Tibial nerve (tissue), 4 donors: ENCODE data around the gene ANO8. TPM values are rescaled to one million over a fixed set of nuclear protein-coding genes. Genes with fewer than 3 reads are reported as not detected.
A peak's percentile ranks its signal among the peaks of the same experiment; 100 is the strongest.
"Not testable (repeated sequence)": the region's sequence is repeated elsewhere in the genome, so short reads cannot be mapped to it uniquely, and the experiment has no call there.

Experiments
- DNase-seq, 2 donors: peaks; one replicate each; pipeline ENCODE4 v3.0.0-alpha.2; 2019; ENCODE audit warnings: low spot score in 2 of 2
- H3K27ac ChIP-seq, 4 donors: fragments of 200-600 bp; sonication (generic) in 3 of 4; one replicate each; pipeline ENCODE4 v1.5.1; 2017 to 2019; ENCODE audit warnings: mild to moderate bottlenecking in 1 of 4
- H3K27me3 ChIP-seq, 2 donors: fragments of 200-600 bp; sonication (generic) in 1 of 2; one replicate each; pipeline versions ENCODE4 v1.5.1 to v1.6.0; 2017 to 2019
- H3K36me3 ChIP-seq, 3 donors: fragments of 200-600 bp; sonication (generic); one replicate each; pipeline ENCODE4 v1.5.1; 2018 to 2019
- H3K4me1 ChIP-seq, 4 donors: fragments of 200-600 bp; sonication (generic) in 3 of 4; one replicate each; pipeline ENCODE4 v1.5.1; 2017 to 2019
- H3K4me3 ChIP-seq, 4 donors: fragments of 200-600 bp; sonication (generic) in 3 of 4; one replicate each; pipeline ENCODE4 v1.5.1; 2017 to 2019; ENCODE audit warnings: mild to moderate bottlenecking in 1 of 4, moderate library complexity in 1 of 4
- H3K9me3 ChIP-seq, 4 donors: fragments of 200-600 bp; sonication (generic) in 3 of 4; one replicate each; pipeline ENCODE4 v1.5.1; 2017 to 2019
- CTCF ChIP-seq, 5 experiments: fragments of 200-600 bp in 3 of 5; fragments of 450-650 bp in 2 of 5; sonication (generic) in 3 of 5; IDR thresholded peaks; one replicate each; pipeline ENCODE4 v1.5.1; 2016 to 2019; ENCODE audit warnings: antibody characterized with exemption in 5 of 5, mild to moderate bottlenecking in 3 of 5, moderate library complexity in 2 of 5
- EP300 ChIP-seq, 2 donors: sonication (generic); formaldehyde crosslinking; IDR thresholded peaks; one replicate each; pipeline ENCODE4 v1.6.1; 2017; ENCODE audit warnings: antibody characterized with exemption in 2 of 2, mild to moderate bottlenecking in 1 of 2
- POLR2A ChIP-seq, 2 donors: fragments of 450-650 bp; IDR thresholded peaks; one replicate each; pipeline ENCODE4 v1.6.1; 2017; ENCODE audit warnings: antibody characterized with exemption in 2 of 2, mild to moderate bottlenecking in 2 of 2, moderate library complexity in 2 of 2
- WGBS, 2 donors: methylation state at CpG; one replicate each; pipeline ENCODE4 v1.1.5; 2018; 5-methylcytosine and 5-hydroxymethylcytosine counted together
- total RNA-seq, 4 donors: library from RNA; depleted of rRNA; stranded (reverse); fragments of >200 nt; gene quantifications; one replicate each; pipeline ENCODE4 v1.1.0, GENCODE V29; 2016

The ANO8 gene
- total RNA-seq, 4 donors from 2014 or later: 10.7 to 23.1 (median 13.3) TPM

GRCh38 chr19:17302391-17303166 lies 32.1 kb downstream of the ANO8 start:
- H3K27me3 ChIP-seq: no peaks in the 10 kb centered on the region
- H3K9me3 ChIP-seq: peaks cover 0 to 3% (median 0%) of the 10 kb centered on the region in 4 donors
- TF ChIP-seq CTCF (IDR thresholded peaks at IDR 0.05): no peak
- no peak for TF ChIP-seq POLR2A (IDR thresholded peaks at IDR 0.05)
- no peak for TF ChIP-seq EP300 (IDR thresholded peaks at IDR 0.05)
- peak overlapping the region; percentile 51 to 94 (median 79) for H3K4me3 ChIP-seq
- no peak for DNase-seq
- H3K36me3 ChIP-seq: peaks cover 0 to 29% (median 0%) of the 10 kb centered on the region in 3 donors
- peaks cover 0 to 51% (median 33%) of the 10 kb centered on the region in 4 donors for H3K4me1 ChIP-seq
- H3K27ac ChIP-seq: peak overlapping the region; percentile 23 to 90 (median 84)
- WGBS, 2 donors: 17 to 21% methylated on average over 2 to 14 of the region's 29 CpGs

DNA sequence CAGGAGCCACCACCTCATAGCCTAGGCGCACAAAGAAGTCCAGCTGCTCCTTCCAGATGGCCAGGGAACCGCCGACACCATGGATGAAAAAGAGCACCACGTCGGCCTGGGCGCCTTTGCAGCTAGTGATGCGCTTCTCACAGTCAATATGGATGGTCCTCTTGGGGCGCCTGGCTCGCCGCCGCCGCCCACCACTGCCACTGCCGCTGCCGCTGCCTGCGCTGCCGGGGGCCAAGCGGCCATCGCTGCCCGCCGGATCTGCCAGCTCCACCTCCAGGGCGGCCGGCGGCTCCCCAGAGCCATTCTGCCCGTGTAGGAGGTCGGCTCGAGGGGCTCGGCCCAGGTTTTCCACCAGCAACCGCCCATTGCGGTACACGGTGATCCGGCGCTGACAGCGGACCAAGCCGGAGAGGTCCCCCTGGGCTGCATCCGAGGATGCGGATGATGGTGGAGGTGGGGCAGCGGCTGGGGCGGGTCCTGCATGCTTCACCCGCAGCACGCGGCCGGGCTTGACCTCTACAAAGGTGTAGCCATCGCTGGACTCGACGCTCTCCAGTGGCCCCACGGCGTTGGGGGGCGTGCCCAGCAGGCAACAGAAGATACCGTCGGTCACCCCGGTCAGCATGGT lies 33.5 kb downstream of the ANO8 start:
- Histone ChIP-seq H3K27ac (no peak overlapping the region), H3K4me1 (peaks cover 0 to 36% (median 23%) of the 10 kb centered on the region in 4 donors), H3K27me3 (no peaks in the 10 kb centered on the region), H3K4me3 (no peak overlapping the region), H3K36me3 (peaks cover 0 to 37% (median 0%) of the 10 kb centered on the region in 3 donors), H3K9me3 (peaks cover 0 to 3% (median 0%) of the 10 kb centered on the region in 4 donors)
- DNase-seq: no peak
- TF ChIP-seq POLR2A (IDR thresholded peaks at IDR 0.05) (no peak), EP300 (IDR thresholded peaks at IDR 0.05) (no peak), CTCF (IDR thresholded peaks at IDR 0.05) (no peak)
- 94 to 97% methylated on average over 14 to 50 of the region's 51 CpGs for WGBS, 2 donors

DNA sequence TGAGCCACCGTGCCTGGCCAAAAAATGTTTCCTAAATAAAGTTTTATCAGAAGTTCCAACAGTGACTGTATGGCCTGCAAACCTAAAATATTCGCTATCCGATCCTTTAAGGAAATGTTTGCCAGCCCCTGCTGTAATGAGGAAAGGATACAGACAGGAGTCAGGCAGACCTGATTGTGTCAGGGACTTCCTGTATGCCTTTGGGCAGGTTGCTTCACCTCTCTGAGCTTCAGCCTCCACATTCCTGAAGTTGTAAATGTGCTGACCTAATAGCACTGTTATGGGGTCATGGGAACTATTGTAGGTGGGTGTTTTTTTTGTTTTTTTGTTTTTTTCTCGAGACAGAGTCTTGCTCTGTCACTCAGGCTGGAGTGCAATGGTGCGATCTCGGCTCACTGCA lies 37.7 kb downstream of the ANO8 start:
- Histone ChIP-seq H3K4me3 (no peak overlapping the region), H3K4me1 (peaks cover 0 to 18% (median 6%) of the 10 kb centered on the region in 4 donors)
- 77 to 83% methylated on average over 6 of the region's 6 CpGs for WGBS, 2 donors

DNA sequence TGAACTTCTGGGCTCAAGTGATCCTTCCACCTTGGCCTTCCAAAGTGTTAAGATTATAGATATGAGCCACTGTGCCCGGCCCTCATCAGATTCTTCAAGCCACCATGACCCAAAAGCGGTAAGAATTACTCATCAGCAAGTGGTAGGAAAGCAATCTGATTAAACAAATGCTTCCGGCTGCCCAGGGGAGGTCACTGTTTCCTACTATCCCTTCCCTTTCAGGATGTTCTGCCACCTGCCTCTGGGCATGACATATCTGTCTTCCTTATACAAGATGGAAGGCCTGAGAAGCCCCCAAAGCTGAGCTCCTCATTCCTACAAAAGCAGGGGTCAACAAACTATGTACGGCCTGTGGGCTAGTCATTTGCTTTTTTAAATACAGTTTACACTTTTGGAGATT lies 38.4 kb downstream of the ANO8 start:
- H3K4me3 ChIP-seq: no peak overlapping the region
- 61 to 64% methylated on average over 4 of the region's 4 CpGs for WGBS, 2 donors
- H3K27ac ChIP-seq: no peak overlapping the region
- no peaks in the 10 kb centered on the region for H3K27me3 ChIP-seq
- H3K4me1 ChIP-seq: peaks cover 0 to 17% (median 7%) of the 10 kb centered on the region in 4 donors
- H3K36me3 ChIP-seq: peaks cover 0 to 49% (median 0%) of the 10 kb centered on the region in 3 donors
- peaks cover 0 to 3% (median 0%) of the 10 kb centered on the region in 4 donors for H3K9me3 ChIP-seq
- no peak for TF ChIP-seq CTCF (IDR thresholded peaks at IDR 0.05)
- no peak for TF ChIP-seq EP300 (IDR thresholded peaks at IDR 0.05)
- TF ChIP-seq POLR2A (IDR thresholded peaks at IDR 0.05): no peak
- no peak for DNase-seq

More for the DNA sequence above, 37.7 kb downstream of the ANO8 start:
- no peaks in the 10 kb centered on the region for H3K27me3 ChIP-seq
- no peak overlapping the region for H3K27ac ChIP-seq
- H3K9me3 ChIP-seq: peaks cover 0 to 3% (median 0%) of the 10 kb centered on the region in 4 donors
- TF ChIP-seq CTCF (IDR thresholded peaks at IDR 0.05) (no peak), POLR2A (IDR thresholded peaks at IDR 0.05) (no peak), EP300 (IDR thresholded peaks at IDR 0.05) (no peak)
- H3K36me3 ChIP-seq: peaks cover 0 to 51% (median 0%) of the 10 kb centered on the region in 3 donors
- DNase-seq: no peak

- WGBS, 2 donors: 97% methylated on average over 6 of the region's 6 CpGs
- peaks cover 0 to 42% (median 0%) of the 10 kb centered on the region in 3 donors for H3K36me3 ChIP-seq
- not testable (repeated sequence) for H3K27ac ChIP-seq, H3K4me3 ChIP-seq, DNase-seq, H3K9me3 ChIP-seq, H3K27me3 ChIP-seq
- H3K4me1 ChIP-seq: peaks cover 0 to 17% (median 7%) of the 10 kb centered on the region in 4 donors
These were observed 39.1 kb downstream of the ANO8 start for GRCh38 chr19:17295551-17295950.
